RKO (cell line): ENCODE results near the gene RBM4B.
"Not testable (repeated sequence)": the region's sequence is repeated elsewhere in the genome, so short reads cannot be mapped to it uniquely, and the experiment has no call there.

ENCODE experiments used
- DNase-seq: peaks from one replicate; pipeline ENCODE4 v3.0.0-alpha.2; 2016; ENCODE audit warnings: low spot score

Gene RBM4B, protein sequence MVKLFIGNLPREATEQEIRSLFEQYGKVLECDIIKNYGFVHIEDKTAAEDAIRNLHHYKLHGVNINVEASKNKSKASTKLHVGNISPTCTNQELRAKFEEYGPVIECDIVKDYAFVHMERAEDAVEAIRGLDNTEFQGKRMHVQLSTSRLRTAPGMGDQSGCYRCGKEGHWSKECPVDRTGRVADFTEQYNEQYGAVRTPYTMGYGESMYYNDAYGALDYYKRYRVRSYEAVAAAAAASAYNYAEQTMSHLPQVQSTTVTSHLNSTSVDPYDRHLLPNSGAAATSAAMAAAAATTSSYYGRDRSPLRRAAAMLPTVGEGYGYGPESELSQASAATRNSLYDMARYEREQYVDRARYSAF

DNA sequence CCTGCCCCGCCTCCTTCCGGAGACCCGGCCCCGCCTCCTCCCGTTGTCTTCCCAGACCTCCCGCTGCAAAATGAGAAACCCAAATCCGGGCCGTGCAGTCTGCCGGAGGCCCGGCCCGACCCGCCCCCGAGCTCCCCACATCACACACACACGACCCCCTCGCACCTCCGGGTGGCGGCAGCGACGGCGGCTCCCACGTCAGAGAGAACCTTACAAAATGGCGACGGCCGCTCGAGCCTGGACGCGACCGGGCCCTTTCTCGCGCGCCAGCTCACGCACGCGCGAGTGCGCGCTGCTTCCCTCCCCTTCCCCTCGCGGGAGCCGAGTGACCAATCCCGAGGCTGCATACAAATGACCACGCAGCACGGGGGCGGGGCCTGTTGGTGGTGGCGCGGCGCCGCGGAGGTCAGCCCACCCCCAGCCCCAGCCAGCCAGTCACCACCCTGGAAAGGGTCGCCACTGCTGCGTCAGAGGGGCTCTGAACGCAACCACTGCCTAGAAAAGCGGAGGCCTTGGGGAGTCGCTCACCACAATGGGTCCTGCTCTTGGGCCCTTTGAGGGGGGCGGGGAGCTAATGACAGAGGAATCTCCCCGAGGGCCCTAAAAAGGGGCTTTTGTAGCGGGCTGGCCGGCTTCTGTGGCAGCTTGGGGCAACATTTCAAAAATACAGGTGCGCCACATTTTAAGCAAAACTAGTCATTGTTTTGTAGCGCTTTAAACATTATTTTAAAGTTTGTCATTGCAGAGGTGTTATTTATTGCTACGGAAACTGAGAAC is at the start of gene RBM4B:
TSS of gene RBM4B (minus strand) at position 289 of the 777 bp plus-strand sequence. CDS start 808 bp downstream, outside the sequence.
- peak; percentile 94 for DNase-seq

DNA sequence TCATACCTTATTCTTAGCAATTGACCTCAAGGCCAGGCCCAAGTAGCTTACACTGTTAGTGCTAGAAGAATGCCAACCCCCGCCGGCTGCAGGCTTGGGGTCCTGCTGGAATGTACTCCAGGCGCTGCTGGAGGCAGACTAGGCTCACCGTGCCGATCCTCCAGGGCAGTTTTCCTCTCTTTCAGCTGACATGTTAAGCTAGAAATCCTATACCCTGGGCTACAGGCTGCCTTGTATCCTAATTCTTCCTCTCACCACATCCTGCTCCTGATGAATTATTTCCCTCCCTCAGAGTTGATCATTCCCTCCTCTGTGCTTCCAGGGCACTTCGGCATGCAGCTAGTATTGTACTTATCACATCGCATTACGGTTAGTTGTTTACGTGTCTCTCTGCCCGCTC is 48.0 kb upstream of the RBM4B start:
- no peak for DNase-seq

DNA sequence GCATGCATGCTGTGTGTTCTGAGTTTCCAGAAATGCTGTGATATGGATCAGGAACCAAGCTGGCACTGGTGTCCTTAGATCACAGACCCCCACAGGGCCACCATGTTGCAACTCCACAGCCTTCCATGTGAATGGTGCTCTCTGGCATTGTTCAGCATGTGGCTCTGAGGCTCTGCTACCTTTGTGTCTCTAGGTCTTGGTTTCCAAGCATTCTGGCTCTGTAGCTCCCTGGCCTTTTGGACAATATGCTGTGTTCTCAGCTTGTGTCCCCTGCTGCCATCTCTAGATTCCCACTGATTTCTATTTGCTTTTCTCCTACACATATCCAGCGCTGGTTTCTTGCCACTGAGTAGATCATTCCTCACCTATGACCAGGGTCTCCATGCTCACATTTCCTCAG is 47.4 kb upstream of the RBM4B start:
- DNase-seq = no peak

DNA sequence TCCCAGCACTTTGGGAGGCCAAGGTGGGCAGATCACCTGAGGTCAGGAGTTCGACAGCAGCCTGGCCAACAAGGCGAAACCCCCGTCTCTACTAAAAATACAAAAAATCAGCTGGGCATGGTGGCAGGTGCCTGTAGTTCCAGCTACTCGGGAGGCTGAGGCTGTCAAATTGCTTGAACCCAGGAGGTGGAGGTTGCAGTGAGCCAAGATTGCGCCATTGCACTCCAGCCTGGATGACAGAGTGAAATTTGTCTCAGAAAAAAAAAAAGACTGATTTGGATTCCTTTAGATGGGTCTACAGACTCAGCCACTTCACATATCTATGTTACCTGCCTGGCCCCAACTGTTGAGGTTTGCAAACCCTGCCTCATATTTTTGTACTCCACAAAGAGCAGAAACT is 46.5 kb upstream of the RBM4B start:
- DNase-seq = not testable (repeated sequence)

DNA sequence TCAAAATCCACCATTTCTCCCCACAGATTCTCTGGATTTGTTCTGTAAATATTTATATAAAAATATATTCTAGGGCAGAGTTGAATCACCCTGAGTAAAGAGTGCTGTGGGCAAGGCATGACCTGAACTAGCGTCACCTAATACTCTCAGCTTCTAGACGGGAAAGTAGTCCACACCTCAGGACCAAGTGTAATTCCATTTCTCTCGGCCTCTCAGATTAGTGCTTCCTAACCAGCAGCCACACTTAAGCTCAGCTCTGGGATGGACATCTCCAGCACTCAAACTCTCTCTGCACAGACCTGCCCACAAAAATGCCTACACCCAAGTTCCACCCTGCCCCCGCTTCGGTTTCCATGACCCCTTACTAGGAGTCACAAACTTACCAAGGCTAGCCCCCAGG is 46.0 kb upstream of the RBM4B start:
- no peak for DNase-seq

DNA sequence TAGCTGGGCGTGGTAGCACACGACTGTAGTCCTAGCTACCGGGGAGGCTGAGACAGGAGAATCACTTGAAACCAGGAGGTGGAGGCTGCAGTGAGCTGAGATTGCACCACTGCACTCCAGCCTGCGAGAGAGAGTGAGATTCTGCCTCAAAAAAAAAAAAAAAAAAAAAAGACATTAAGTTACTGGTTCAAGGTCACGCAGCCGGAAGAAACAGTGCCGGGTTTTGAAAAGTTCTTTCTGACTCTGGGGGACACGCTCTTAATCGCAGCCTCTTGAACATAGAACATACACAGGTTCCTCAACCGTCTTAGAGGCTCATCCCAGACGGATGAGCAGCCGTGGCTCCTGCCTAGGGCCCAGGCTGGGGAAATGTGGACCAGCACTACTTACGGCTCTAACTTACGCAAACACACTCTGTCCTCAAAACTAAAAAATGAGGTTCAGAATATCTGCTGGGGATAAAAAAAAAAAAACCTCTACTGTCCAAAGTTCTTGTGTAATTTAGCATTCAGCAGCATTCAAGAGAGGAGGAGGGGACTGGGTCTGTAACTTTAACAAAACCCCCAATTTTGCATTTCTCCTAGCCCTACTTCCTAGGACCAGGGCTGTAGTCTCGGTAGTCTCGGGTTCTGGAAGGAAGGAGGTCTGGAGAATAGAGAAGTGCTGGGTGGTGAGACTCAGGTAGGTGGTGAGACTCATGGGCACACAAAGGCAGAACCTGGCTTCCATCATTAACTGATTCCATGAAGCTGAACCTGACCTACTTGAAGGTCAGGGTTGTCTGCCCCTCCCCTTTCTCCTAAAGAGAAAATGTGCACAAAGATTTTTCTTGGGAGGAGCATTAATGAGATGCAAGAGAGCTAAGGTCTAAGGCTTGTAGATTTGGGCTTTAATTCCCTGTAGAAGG is 45.3 kb upstream of the RBM4B start:
- no peak for DNase-seq

DNA sequence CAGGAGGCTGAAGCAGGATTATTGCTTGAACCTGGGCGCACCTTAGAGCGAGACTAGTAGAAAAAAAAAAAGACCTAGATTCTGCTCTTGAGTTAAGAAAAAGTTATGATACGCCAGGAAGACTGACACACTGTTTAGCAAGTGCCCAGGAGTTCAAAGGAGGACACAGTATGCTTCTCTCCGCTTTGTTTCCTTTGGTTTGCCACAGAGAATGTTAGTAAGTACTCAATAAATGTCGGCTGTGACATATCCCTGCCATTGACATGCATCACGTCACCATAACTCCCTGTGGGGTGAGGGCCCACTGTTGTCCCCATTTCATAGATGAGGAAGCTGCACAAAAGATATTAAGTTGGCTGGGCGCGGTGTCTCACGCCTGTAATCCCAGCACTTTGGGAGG is 44.3 kb upstream of the RBM4B start:
- DNase-seq = no peak

DNA sequence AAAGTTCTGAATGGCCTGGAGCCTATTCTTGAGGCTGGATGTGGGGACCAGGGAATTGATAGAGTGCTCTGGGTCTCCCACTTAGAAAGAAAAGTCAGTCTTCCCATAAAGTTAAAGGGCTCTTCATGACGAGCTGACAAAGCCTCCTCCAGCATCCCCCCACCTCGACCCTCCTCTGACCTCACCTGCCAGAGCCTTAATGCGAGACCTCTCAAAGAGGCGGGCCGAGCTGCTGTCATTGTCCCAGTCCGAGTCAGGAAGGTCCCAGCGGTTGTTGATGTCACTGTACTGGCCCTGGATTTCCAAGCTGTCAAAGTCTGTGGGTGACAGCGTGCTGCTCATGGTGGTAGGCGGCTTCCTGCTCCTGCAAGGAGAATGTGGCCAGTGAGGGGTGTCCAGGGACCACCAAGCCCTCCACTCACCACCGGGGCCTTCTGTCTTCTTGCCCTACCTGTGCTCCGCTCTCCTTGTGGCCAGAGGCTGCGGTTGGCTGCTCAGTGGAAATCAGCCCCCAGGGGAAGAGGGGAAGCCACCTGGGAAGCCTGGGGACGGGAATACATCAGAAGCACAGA is 43.3 kb upstream of the RBM4B start:
- no peak for DNase-seq

DNA sequence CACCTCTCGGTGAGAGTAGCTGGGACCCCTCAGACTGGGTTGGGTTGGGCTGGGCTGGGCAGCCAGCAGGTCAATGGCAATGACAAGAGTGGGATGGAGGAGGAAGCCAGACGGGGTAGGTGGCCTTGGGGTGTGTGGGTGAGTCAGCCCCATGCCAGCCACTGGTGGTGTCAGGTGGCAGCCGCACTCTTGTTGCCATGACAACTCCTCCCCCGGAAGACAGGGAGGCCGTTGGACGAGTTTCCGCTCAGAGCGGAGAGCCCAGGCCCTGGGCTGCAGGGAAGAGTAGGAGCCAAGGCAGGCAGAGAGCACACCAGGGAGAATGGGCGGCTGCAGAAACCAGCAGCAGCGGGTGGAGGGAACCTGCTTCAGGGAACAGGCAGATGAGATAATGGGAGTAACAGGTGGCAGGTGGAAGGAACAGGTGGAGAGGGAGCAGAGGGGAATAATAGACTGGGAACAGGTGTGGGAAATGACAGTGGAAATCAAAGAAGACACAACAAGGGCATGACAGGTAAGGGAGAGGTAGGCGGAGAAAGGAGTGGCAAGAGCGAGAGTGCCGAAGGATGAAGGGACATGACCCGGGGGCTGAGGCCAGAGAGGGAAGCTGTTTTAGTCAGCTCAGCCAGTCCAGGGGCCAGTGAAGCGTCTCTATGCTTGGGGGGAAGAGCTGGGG is 42.7 kb upstream of the RBM4B start:
- peak; percentile 41 for DNase-seq

DNA sequence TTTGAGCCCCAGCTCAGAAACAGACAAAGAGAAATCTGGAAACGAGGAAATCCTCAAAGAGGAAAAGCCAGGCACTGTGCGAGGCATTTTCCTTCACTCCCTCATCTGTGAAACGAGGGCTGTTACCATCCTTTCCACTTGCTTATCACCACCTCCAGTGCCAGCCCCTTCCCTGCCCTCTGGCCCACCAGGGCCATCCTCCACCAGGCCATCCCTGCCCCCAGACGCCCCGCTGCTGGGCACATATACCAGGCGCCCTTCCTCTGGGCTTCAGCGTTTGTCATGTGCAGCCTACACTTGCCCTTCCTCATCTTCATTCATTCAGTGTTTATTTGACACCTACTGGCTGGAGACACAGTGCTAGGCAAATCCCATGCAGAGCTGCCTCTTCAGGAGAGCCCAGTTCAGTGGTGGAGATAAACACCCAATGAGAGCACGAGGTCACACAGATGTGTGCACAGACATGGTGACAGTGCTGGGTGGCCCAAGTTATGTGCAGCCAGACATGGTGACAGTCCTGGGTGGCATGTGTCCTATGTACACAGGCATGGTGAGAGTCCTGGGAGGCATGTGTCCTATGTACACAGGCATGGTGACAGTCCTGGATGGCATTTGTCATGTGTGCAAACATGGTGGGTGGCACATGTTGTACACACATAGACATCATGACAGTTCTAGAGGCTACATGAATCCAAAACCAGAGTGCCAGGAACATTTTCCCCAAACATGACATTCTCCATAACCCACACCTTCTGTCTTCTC is 41.6 kb upstream of the RBM4B start:
- DNase-seq = no peak

DNA sequence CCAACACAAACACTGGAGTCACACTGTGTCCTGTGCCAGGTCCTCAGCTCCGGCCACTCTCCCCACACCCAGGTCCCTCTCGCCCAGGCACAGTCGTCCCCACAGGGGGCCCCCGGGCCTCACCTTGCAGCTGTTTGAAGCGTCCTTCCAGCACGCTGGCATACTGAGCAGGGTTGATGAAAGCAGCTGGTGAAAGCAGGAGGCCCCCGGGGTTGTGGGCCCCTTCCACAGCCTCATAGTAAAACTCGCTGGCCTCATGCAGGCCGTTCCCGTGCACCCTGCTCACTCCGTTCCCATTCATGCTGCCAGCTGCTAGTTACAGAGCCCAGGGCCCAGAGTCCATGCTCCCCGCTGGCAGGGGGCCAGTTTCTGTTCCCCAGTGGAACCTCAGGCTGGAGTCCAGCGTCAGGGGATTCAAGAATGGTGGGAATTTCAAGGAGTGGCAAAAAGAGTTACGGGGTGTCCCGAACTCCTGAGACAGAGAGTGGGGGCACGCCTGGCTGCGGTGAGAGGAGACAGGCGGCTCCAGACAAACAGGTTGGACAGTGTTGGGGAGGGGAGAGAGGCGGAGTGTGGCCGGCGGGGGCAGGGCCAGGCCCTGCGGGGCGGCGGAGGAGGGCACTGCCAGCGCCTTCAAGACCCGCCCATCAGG is 40.8 kb upstream of the RBM4B start:
- no peak for DNase-seq

DNA sequence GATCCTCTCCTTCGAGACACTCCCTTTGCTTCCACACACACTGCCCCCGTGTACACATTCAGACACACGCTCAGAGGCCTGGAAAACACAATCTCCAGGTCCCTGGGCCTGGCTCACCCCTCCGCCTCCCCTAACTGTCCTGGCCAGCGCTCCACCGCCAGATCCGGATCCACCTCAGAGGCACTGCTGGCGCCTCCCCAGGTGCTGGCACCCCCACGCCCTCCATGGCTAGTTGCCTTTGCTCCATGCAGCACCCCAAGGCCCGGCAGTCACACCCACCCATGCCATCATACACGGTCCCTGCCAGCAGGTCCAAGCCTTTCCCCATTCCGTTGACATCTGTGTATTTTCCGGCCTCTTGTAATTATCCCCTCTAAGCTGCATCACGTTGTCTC is 40.2 kb upstream of the RBM4B start:
- DNase-seq = no peak

DNA sequence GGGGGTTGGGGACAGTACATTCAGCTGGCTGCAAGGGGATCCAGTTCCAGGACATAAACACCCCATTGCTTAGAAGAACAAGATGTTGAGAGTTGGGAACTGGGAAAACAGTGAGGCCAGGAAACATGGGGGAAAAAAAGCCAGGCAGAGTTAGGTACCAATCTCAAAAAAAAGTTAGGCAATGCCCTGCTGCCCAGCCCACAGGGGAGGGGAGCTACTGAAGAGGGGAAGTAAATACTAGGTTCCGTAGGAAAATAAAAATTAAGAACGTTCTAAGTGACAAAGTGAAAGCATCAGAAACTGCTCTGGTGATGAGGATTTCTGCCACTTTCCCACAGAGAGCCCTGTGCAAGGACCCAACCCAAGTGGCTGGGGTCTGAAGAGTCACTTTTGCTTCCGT is 39.3 kb upstream of the RBM4B start:
- no peak for DNase-seq

DNA sequence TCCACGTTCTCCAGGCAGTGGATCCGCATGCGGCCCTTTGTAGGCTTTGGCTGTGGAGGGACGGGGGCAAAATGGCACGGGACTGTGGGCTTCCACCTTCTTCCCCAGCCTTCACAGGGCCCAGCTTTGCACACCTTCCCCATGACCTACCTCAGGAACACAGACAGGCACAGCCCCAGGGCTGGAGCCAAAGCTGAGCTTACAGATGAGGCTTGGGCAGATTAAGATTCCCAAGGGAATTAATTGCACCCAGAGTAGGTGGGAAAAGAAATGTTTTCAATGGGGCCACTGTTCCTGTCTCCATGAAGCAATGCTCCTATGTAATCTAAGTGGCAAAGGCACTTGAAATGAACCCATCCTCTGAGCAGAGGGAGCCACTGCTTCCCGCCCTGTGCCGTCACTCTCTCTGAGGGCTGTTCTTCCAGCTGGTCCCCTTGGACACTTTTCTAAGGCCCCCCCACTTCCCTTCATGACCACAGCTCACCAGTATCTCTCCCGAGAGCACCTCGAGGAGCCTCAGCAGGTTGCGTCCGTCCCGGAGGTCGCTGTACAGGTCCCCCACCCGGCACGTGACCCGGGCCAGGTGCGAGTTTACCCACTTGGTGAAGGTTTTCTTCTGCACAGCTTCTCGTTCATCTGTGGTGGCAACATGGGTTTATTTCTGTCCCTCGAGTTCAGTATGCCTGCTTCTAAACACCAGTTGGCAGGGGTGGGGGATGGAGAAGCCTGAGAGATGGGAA is 37.8 kb upstream of the RBM4B start:
- DNase-seq = no peak

DNA sequence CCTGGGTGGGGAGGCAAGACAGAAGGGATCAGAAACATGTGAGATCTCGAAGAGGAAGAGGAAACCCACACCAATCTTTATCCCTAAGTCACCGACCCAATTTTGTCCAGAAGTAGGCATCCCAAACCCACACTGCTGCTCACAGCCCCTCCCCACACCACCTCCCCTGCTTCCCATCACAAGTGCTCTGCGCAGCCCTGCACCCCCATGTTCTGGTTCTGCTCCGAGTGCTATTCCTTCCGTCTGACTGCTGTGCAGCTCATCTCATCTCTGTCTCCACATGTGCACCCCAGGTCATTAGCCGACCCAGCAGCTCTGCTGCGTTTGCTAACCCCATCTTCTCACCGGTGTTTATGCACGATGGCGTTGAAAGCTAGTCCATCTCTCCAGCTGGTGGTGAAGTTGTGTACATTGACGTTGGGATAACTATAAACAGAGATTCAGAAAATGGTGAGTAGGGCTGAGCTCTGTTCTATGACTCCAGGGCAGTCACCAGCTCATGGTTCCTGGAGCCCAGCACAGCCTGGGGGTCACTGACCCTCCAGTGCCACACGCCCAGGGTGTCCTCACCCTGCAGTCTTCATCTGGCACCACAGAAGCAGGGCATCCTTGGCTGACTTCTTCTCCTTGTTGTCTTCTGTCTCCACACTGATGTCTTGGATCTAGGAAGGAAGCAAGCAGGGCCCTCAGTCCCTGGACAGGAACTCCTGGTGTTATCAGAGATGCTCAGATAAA is 36.2 kb upstream of the RBM4B start:
- no peak for DNase-seq

DNA sequence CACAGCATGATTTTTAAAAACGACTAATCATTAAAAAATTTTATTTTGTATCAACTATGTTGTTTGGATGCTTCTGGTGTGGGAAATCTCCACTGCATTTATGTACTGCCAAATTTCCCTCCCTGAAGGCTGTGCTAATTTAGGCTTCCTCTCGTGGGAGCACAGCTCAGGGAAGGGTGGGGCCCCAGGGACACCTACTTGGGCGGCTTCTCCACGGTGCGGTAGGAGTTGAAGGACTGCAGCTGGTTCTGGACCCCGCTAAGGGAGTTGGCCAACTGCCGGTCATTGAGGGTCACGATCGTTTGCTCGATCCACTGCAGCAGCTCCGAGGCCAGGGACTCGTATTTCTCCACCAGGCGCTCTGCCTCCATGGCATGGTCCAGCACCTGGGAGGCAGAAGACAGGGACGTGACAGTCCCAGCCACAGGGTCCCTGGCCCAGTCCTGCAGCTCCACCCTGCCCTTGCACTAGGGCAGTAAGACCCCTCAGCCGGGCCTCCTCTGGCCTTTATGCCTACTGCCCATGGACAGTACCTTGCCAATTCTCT is 32.8 kb upstream of the RBM4B start:
- DNase-seq = no peak

DNA sequence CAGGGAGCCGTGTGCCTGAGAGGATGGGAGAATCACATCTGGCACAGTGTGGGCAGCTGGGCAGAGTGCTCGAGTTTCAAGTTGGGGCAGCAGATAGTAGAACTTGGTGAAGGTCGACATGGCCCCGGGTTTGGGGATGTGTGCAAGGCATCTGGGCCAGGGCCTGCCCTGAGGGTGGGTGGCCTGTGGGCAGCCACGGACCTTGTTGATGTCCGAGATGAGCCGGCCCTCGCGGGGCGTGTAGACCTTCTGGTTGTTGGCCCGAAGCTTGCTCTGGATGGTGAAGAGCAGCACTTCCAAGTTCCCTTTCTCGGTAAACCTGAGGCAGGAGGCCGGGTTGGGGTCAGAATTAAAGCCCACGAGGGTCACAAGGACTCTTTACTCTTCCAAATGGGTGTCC is 31.0 kb upstream of the RBM4B start:
- no peak for DNase-seq

DNA sequence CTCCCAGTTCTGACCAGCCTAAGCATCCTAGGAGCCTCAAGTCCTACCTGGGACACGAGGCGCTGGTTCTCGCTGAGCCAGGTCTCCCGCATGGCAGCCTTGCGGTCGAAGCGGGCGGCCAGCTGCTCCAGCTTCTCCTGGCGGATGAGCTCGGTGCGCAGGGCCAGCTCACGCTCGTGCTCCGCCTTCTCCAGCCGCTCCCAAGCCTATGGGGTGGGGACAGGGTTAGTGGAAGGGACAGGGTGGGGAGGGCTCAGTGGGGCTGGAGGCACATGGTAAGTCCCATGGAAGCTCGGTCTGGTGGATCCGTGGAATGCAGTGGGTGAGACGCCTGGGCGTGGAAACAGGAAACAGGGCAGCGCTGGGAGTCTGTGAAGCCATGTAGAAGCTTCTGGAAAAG is 30.4 kb upstream of the RBM4B start:
- DNase-seq = no peak

DNA sequence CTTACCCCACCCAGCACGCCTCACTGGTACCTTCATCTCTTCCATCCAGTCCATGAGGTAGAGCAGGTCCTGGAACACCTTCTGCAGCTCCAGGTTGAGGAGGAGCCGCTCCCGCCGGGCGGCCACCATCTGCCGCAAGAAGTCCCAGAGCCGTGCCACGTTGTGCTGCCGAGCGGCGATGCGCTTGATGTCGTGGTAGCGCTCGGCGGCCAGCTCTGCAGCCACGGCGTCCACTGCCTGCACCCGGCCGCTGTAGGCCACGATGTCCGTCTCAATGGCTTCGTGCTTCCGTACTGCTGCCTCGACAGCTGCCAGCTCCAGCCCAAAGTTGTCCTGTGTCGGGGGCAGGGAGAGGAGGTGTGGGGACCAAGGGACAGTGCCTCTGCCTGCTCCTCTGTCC is 29.8 kb upstream of the RBM4B start:
- DNase-seq = no peak
